ENCODE data around the gene CDC45.

The CDC45 gene

GRCh38 chr22:19469421-19469820, 10.3 kb upstream of the CDC45 start:
- no peak for DNase-seq

- no peak for DNase-seq
Measured at GRCh38 chr22:19470010-19470409, 9.7 kb upstream of the CDC45 start.

DNA sequence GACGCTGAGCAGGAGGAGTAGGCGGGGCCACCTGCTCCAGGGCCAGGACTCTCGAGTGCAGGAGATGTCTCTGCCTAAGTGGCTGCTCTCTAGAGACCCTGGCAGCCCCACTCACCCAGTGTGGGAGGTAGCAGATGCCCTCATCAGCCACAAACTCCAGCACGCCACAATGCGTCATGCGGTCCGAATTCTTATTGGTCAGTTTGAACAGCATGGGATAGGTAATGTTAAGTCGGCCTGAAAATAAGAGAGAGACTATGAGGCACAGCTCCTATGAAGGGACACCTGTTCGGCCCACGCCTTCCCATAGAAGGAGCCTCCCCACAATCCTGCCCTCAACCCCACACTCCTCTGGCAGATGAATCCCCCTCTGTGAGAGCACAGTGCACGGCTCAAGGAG, 8.1 kb upstream of the CDC45 start:
- no peak for DNase-seq

GRCh38 chr22:19472233-19472632, 7.5 kb upstream of the CDC45 start:
- DNase-seq = no peak

DNA sequence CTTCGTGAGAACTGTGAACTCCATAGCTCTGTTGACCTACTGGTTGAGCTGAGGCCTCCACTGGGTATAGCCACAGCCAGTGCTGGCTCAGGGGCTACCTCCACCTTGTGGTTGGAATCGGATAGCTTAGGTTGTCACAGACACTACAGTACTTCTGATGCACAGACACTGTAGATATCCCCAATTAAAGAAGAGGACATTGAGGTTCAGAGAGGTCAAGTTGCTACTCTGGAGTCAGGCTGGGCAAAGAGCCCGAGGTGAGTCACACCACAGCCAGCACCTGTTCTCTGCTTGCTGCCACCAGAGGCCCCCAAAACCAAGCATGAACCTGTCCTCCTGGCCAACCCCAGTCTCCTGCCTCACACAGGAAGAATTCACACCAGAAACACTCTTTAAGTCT, 6.1 kb upstream of the CDC45 start:
- DNase-seq = no peak

DNA sequence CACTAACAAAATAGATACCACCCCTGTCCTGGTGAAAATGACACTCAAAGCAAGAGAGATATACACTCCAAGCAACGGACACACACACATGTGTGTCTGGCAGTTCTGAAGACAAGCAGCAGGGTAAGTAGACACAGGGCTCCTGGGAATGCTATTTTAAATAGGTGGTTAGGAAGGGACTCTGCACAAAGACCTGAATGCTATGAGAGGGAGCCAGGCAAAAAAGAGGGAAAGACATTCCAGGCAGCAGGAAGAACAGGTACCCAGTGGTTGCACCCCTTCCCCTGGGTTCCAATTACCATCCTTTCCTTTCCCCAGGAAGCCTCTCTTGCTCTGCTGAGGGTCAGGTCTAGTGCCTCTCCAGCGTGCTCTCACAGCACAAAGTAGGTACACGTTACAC, 3.7 kb upstream of the CDC45 start:
- DNase-seq = no peak

GRCh38 chr22:19477321-19478044, 2.2 kb upstream of the CDC45 start:
- peak; percentile 8 for DNase-seq

GRCh38 chr22:19478045-19478900, 1.4 kb upstream of the CDC45 start:
- DNase-seq = peak; percentile 18

GRCh38 chr22:19478901-19479354, 792 bp upstream of the CDC45 start, which contains the start of gene UFD1:
TSS of gene UFD1 (minus strand) at chr22:19479193. CDS start at chr22:19479085, 108 bp downstream.
- peak; percentile 80 for DNase-seq

DNA sequence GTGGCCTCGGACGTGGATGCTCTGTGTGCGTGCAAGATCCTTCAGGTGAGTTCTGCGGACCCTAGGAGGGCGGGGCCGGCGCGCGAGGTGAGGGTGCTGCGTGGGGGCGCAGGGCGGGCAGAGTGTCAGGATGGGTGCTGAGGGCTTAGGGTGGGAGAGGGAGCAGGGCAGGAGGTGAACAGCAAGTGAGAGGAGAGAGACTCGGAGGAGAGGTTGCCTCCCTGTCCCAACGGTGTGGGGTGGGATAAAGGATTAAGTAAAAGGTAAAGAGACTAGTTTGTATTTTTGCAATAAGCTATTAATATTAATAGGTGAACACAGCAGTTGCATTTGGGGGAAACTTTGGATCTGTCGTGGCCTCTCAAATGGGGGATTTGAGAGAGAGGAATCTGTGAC, 451 bp downstream of the CDC45 start:
- DNase-seq = no peak

DNA sequence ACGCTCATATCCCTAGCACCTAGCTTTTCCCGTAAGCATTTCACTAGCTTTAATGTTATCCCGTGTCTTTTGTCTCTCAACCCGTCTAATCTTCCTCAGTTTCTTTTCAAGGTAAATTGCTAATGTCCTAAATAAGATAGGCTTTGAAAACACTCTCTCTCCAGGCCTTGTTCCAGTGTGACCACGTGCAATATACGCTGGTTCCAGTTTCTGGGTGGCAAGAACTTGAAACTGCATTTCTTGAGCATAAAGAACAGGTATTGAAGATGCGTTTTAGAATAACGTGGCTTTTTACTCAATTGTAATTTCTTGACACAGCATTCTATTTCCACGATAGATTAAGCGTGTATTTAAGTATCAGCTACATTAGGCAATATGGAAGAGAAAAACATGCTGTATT, 1.1 kb downstream of the CDC45 start:
- DNase-seq = no peak

DNA sequence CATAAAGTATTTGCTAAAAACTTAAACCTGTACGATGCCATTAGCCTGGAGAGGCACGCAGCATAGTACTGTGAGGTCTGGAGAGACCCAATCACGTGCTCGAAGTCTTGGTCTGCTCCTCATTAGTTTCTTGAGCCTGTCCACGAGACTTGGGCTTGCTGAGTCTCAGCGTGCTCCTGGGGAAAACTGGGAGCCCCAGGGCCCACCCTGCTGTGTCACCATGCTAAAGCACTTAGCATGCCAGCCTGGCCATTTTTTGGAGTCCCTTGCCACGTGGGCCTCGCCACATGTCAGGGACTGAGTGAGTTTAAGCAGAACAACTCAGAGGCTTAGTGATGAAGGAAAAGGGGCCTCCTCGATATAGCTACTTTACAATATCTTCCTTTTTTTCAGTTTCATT, 2.6 kb downstream of the CDC45 start:
- no peak for DNase-seq

GRCh38 chr22:19483481-19484244, 3.9 kb downstream of the CDC45 start:
- DNase-seq = no peak

- DNase-seq = no peak
Measured at GRCh38 chr22:19488285-19488684, 8.6 kb downstream of the CDC45 start.

DNA sequence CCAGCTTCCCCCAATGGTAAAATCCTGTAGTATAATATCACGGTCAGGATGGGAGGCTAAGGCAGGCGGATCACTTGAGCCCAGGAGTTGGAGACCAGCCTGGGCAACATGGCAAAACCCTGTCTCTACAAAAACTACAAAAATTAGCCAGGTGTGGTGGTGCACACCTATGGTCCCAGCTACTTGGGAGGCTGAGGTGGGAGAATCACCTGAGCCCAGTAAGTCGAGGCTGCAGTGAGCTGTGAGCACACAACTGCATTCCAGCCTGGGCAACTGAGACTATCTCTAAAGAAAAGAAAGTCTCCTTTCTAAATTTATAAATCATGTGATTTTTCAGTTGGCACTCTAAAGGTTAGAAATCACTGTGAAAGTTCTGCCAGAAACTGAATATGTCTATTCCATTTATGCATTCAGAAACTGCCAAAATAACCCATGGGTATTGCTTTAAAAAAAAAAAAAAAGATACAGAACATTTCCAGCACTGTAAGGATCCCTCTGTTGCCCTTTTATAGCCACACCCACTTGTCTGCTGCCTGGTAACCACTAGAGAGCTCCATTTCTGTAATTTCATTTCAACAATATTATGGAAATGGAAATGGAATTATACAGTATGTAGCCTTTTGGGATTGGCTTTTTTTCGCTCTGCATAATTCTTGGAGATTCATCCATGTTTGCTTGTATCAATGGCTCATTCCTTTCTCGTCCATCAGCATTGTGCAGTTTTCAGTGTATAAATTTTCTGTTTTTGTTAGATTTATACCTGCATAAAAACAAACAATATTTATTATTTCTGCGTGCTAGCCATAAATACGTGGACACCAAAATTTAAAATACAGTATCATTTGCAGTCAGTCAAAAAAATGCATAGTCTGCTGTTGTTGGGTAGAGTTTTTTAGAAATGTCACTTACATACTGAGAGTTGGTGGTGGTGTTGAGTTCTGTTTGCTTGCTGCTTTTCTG, 9.4 kb downstream of the CDC45 start:
- no peak for DNase-seq

DNA sequence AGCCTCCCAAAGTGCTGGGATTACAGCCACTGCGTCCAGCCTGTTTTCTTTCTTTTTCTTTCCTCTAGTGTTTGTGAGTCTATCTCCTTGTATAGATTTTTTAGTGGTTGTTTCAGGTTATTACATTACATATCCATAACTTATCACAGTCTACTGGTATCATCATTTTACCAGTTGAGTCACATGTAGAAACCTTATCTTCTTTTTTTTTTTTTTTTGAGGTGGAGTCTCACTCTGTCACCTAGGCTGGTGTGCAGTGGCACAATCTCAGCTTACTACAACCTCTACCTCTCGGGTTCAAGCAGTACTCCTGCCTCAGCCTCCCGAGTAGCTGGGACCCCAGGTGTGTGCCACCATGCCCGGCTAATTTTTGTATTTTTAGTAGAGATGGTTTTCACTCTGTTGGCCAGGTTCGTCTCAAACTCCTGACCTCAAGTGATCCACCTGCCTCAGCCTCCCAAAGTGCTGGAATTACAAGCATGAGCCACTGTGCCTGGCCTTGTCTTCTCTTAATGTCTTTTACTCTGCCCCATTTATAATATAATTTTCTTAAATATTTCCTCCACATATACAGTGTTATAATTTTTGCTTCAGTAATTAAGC, 11.0 kb downstream of the CDC45 start:
- DNase-seq = no peak

DNA sequence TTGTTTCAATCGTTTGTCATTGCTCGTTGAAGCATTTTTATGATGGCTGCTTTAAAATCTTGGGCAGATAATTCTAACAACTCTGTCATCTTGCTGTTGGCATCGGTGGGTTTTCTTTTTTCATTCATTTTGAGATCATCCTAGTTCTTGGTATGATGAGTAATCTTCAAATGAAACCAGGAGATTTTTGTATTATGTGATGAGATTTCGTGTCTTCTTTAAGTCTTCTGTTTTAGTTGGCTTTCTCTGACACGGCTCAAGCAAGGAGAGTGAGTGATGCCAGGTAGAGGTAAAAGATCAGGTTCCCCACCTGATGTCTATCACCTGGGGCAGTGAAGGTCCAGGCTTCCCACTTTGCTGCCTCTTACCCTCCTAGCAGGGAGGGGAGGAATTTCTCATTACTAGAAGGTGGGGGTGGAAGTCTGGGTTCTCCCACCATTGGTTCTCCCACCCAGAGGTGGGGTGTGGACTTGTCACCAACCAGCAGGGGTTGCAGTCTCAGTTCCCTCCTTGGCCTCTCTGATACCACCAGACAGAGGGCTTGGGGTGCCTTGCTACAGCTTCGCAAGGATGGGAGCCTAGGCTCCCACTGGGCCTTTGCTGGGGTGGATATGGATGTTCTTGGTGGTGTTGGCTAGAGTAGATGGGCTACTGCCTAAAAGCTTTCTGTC, 12.9 kb downstream of the CDC45 start:
- no peak for DNase-seq

GRCh38 chr22:19494001-19494560, 14.4 kb downstream of the CDC45 start:
- DNase-seq = no peak

- no peak for DNase-seq
Measured at GRCh38 chr22:19494676-19495173, 15.0 kb downstream of the CDC45 start.

DNA sequence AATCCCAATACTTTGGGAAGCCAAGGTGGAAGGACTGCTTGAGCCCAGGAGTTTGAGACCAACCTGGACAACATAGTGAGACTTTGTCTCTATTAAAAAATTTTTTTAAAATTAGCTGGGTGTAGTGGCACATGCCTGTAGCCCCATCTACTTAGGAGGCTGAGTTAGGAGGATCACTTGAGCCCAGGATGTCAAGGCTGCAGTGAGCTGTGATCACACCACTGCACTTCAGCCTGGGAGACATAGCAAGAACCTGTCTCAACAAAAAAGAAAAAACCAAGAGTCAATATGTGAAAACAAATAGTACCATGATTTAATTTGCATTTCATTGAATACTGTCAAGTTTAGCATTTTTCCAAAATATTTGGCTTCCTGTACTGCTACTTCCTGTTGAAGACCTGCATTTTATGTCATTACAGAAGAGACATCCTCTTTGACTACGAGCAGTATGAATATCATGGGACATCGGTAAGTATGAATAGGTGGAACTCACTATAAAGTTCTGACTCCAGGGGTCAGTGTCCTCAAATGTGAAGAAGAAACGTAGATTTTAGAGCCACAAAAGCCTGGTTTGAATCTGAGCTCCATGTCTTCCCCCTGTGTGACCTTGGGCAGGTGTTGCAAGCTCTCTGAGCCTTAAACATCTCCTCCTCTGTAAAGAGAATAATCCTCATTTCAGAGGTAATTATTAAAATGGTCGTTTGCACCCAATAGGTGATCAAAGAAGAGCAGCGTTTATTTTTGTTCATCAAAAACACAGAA, 16.0 kb downstream of the CDC45 start:
- DNase-seq = peak; percentile 13
